Measurements from ENCODE around the gene LRPPRC.
A peak's percentile ranks its signal among the peaks of the same experiment; 100 is the strongest.

LRPPRC gene

GRCh38 chr2:43905871-43906270 is 89.9 kb downstream of the LRPPRC start:
- no peak for DNase-seq

- no peak for DNase-seq
Measured at GRCh38 chr2:43905371-43905803, 90.4 kb downstream of the LRPPRC start.

DNA sequence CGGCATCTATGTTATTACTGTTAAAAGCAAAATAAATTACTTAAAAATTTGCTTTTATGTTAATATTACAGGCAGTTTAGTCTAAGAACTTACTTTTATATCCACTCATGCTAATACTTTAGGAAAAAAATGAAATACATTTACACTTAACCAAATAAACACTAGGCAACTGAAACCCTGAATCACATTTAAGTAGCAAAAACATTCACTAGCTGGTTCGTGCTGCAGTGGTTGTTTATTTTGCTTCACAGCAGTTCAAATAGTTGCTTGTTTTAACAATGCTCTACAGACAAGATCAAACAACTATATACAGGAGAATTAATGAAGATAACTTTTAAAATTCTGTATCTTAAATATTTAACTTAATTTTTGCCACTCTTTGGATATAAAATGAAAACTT is 96.2 kb downstream of the LRPPRC start:
- DNase-seq, result no peak

DNA sequence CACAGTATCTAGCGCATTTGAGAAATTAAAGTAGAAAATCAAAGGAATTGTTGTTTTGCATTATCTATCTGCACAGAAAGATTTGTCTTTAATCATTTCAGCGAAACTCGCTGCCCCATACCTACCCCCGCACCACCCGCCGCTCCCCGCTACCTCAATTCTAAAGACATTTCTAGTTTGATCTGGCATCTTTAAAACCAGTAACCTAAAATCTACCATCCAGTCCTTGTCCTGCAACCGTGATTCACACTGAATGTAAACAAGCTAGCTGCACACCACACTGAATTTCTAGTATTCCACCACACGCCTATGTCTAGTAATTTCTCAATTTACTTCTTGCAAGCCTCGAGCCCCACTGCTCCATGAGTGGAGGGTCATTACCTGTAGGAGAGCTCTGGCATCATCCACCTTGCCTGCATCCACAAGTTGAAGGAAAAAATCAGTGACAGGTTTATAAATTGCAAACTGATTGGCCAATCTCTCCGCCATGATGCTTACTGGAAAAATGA is 96.9 kb downstream of the LRPPRC start:
- DNase-seq, result no peak

DNA sequence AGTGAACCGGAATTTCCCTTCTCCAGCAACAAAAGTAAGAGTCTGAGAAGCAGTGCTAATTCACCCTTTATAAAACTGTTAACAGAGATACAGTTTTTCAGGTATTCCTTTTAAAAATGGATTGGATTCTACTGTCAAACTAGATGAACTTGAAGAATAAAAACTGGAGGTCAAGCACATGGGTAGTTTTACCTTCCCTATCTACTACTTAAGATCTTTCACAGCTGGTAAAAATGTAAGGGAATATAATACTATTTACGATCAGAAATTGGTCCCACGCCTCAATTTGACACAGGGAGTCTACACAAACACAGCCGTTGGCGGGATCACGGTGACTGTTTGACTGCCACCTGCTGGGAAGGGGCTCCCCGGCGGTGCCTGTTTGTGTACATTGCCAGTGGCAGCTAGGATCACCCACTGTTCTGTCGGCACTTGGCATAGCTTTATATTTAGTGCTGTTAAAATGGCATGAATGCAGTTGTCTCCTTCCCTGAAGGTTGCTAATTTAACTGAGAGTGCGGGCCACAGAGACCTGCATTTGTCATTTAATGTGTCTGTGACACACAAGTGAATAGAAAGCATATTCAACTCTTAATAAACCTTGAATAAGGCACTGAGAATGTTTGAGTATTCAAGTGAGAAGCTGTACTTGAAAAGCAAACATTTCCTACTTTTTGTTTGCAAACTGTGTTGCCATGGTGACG is 97.5 kb downstream of the LRPPRC start:
- DNase-seq, result no peak

- no peak for DNase-seq
Measured at GRCh38 chr2:43897492-43897891, 98.3 kb downstream of the LRPPRC start.

DNA sequence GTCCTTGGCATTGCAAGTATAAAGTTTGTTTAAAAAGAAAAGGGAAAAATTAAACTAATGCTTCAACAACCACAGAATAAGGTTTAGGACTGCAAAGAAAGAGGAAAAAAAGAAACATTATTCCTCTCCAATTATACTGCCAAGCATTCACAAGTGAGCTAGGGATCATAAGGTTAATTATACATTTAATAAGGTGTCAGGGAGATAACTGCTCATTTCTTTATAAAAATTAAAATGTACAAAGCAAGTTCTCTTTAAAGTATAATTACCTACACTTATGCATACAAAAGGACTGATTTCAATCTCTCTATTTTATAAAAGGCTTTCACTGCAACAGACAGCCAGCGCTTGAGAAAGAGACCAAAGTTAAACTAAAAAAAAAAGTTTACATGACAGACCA is 98.9 kb downstream of the LRPPRC start:
- DNase-seq, result no peak

DNA sequence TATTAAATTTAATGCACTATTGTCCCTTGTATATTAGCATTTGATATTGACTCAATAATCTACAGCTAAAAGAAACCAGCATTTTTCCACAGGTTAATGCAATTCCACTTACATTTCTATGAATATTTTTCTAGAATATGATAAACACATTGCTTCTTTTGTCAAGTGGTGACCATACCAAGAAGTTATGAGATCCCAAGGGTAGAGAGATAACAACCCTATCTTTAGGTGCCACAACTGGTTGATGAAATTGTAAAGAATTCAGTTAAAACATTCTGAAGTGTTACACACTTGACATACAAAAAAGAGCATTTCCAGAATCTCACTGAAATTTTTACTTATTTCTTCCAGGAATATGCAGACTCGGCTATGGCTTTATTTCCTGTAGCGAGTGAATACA is 101.0 kb downstream of the LRPPRC start:
- DNase-seq, result no peak

GRCh38 chr2:43890855-43891254 is 104.9 kb downstream of the LRPPRC start:
- no peak for DNase-seq

DNA sequence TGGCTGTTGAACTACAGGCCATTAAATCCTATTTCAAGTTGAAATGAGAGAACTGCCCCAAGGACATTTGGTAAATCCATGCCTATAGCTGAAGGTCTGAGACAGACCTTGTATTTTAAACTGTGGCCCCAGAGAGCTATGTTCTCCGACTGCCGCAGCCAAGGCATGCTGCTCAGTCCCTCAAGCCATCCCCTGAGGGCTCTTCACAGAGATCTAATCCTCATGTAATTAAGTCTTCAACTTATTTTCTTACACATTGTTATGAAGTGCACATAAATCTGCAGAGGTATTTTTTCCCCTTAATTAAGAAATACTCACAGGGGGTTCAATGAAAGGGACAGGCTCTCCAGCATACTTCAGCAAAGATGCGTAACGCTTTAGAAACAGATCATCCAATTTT is 106.4 kb downstream of the LRPPRC start:
- no peak for DNase-seq

DNA sequence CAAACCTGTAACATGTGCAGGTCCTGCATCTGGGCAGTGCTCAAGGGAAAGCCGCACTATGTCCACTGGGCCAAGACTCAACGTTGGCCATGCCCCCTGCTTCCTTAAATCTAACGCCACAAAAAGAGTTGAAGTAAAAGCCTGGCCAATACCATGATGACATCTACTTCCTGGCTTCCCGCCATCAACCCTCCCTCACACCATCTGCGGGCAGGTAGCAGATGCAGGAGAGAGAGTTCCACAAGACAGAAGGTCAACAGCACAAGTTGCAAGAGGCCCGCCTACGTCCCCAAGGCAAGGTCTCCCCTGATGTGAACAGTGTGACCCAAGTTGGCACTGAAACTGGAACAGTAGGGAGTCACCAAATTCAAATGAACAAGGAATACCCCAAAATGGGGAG is 108.6 kb downstream of the LRPPRC start:
- no peak for DNase-seq

GRCh38 chr2:43885132-43885632 is 110.6 kb downstream of the LRPPRC start:
- DNase-seq, result no peak

DNA sequence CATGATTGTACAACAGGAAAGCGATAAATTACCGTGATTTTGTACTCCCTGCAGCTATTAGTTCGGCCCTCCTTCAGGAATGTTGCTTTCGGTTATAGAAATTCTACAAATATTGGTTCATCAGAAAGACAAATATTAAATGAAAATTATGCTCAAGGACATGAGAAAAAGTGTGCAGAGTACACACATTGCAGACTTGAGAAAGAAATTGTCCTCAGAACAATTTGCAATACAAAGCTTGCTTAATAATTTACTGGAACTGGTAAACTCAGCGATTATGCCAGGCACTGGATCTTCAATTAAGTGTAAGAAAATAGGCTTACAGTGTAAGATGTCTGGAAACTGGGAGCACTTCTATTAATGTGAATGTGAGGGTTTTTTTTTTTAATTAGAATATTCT is 111.1 kb downstream of the LRPPRC start:
- DNase-seq, result no peak

DNA sequence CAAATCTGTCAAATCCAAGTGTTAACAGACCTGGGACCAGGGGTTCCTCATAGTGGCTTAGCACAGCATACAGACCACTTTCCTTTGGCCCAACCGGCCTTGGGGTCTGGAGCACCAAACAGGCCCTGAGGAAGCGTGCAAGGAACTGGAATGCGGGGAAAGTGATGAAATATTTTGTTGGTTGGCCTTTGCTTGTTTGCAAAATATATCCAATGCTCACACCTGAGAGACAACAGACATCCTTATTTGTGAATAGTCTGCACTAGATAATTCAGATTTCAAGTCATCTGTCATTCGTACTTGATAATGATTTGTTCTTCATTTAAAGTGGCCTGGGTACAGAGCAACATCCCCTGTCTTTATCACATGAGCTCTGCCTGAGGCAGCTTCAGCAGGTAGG is 113.5 kb downstream of the LRPPRC start:
- DNase-seq, result no peak

DNA sequence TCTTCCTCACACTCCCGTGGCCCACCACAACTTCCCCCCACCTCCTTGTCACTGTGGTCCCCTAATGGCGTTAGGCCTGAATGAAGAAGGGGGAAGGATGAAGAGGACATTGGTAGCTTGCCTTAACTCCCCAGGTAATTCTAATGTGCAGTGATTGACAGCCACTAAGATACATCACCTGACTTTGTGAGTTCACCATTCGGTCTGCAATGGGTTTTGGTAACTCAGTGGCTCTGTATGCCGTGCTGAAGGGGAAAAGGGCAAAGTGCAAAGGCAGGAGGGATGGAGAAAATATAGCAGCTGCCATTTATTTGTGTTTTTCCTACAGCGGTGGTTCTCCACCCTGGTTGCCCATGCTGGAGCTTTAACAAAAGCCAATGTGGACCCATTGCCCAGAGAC is 114.8 kb downstream of the LRPPRC start:
- no peak for DNase-seq

GRCh38 chr2:43880471-43880870 is 115.3 kb downstream of the LRPPRC start:
- no peak for DNase-seq

DNA sequence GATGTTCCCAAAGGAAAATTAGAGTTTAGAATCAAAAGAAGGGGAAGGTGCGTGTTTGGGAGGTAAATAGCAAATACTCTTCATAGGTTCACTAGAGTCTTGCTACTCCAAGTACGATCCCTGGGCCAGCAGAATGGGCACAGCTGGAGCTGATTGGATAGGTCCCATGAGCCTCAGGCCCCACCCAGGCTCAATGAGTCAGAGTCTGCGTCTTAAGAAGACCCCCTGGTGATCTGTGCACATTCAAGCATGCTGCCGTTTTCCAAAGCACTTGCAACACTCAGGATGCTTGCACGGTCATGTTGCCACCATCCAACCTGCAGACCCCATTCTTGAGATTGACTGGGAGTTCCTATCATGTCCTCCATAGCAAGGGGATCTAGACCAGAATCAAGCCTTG is 116.5 kb downstream of the LRPPRC start:
- no peak for DNase-seq

DNA sequence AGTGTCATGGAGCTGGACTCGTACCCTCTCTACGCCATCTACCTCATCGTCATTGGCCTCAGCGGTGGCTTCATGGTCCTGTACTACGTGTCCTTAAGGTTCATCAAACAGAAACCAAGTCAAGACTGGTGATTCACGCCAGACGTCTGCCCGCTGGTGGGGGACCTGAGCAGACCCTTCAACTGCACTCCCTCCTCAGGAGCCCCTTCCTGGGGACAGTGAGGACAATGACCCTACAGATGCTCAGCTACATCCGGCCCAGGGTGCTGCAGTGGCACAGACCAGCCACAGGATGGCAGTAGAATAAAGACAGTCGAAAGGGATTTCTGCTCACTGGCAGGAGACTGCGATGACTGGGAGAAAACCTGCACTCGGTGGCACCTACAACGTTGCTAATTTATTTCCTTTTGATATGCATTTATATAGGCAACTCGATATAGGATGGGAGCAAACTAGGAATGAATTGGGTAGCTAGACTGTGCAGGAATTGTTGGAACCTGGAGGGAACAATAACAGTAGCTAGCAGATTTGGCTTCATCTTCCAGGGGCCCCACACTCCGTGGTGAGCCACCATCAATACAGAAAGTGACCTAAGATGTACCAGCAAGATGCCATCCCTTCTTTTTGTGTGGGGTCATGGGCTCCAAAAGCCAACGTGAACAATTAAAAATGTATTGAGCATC is 117.9 kb downstream of the LRPPRC start:
- peak; percentile 30 for DNase-seq

- no peak for DNase-seq
Measured at GRCh38 chr2:43874776-43875451, 120.9 kb downstream of the LRPPRC start.

- no peak for DNase-seq
Measured at GRCh38 chr2:43872151-43872550, 123.6 kb downstream of the LRPPRC start.

DNA sequence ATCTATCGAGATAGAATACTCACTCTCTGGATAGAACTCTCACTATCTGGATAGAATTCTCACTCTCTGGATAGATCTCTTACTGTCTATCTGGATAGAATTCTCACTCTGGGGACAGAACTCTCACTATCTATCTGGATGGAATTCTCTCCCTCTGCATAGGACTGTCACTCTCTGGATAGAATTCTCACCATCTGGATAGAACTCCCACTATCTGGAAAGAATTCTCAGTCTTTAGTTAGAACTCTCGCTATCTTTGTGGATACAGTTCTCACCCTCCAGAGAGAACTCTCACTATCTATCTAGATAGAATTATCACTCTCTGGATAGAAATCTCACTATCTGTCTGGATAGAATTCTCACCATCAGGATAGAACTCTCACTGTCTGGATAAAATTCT is 140.5 kb downstream of the LRPPRC start:
- no peak for DNase-seq

DNA sequence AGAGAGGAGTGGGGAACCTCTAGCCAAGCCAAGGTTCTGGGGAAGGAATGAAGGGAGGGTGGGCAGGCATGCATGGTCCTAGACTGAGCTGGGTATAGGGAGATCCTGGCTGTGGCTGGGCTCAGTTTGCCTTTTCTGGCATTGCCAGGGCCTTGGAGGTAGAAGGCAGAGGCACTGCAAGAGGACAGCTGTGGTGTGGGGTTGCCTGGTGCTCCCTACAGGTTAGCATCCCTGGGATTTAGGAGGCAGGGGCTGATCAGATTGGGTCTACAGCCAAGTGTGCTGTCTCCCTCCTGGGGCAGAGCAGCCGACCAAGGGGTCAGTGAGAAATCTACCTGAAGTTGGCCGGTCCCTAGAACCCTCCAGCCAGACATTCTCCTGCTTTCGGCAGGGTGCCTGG is 141.1 kb downstream of the LRPPRC start:
- no peak for DNase-seq

GRCh38 chr2:43853141-43854081 is 142.4 kb downstream of the LRPPRC start:
- DNase-seq, result no peak

Measured in T1000 (cell line).